Activated T-helper 1 cell treated with anti-CD3 and anti-CD28 coated beads, Interleukin-12 subunit alpha, Interleukin-12 subunit beta, Interleukin-2, Interleukin-4 antibody, amounts not matched to agents 30 ng/mL and 10 ng/mL and 1 ng/mL, durations not matched to agents 14 hours and 24 hours and 36 hours (primary cell): Measurements from ENCODE around the gene BLMH. TPM values are rescaled to one million over a fixed set of nuclear protein-coding genes. Genes with fewer than 3 reads are reported as not detected.

ENCODE experiments used
- DNase-seq: peaks from one replicate; pipeline ENCODE4 v3.0.0; 2021; ENCODE audit warnings: low spot score
- H3K27ac Mint-ChIP-seq: one replicate; pipeline ENCODE4 v1.8.0; 2021; ENCODE audit warnings: mild to moderate bottlenecking, mixed read lengths
- H3K27me3 Mint-ChIP-seq: one replicate; pipeline ENCODE4 v1.8.0; 2022; ENCODE audit warnings: mild to moderate bottlenecking, moderate library complexity, mixed read lengths; ENCODE audit not compliant: insufficient read depth
- H3K36me3 Mint-ChIP-seq: one replicate; pipeline ENCODE4 v1.8.0; 2021; ENCODE audit warnings: low read depth, mixed read lengths
- H3K4me1 Mint-ChIP-seq: one replicate; pipeline ENCODE4 v1.8.0; 2021; ENCODE audit warnings: low read depth, mixed read lengths
- H3K4me3 Mint-ChIP-seq: one replicate; pipeline ENCODE4 v1.8.0; 2021; ENCODE audit warnings: mild to moderate bottlenecking, moderate library complexity, mixed read lengths
- H3K9me3 Mint-ChIP-seq: one replicate; pipeline ENCODE4 v1.8.0; 2021; ENCODE audit warnings: mixed read lengths
- intact Hi-C: fragments of 100-400 bp; cut with micrococcal nuclease; formaldehyde crosslinking; loops from one replicate; pipeline ENCODE4 v1.15.1; 2024
- total RNA-seq: library from RNA; stranded (reverse); gene quantifications from 2 replicates; pipeline ENCODE4 v1.2.3, GENCODE V29; 2022

BLMH gene
- total RNA-seq, 1 donor from 2014 or later = 64.9 TPM

- intact Hi-C loops = no loop called here
These were observed 31.6 kb upstream of the BLMH start for GRCh38 chr17:30323262-30323894.

GRCh38 chr17:30321314-30321713, 29.6 kb upstream of the BLMH start:
- intact Hi-C loops = no loop called here
- DNase-seq = no peak
- Mint-ChIP-seq H3K36me3 (no peaks in the 10 kb centered on the region), H3K27me3 (peaks cover 21% of the 10 kb centered on the region), H3K4me1 (peaks cover 17% of the 10 kb centered on the region), H3K4me3 (no peak overlapping the region), H3K27ac (no peak overlapping the region), H3K9me3 (no peaks in the 10 kb centered on the region)

More at GRCh38 chr17:30323262-30323894, 31.6 kb upstream of the BLMH start:
- peaks cover 17% of the 10 kb centered on the region for H3K4me1 Mint-ChIP-seq
- DNase-seq = no peak
- H3K36me3 Mint-ChIP-seq = no peaks in the 10 kb centered on the region
- H3K27me3 Mint-ChIP-seq = peaks cover 15% of the 10 kb centered on the region
- H3K9me3 Mint-ChIP-seq = no peaks in the 10 kb centered on the region
- H3K27ac Mint-ChIP-seq = no peak overlapping the region
- no peak overlapping the region for H3K4me3 Mint-ChIP-seq

GRCh38 chr17:30318155-30318554, 26.4 kb upstream of the BLMH start:
- no peak overlapping the region for H3K27ac Mint-ChIP-seq
- H3K4me3 Mint-ChIP-seq = no peak overlapping the region
- H3K9me3 Mint-ChIP-seq = no peaks in the 10 kb centered on the region
- H3K4me1 Mint-ChIP-seq = peaks cover 3% of the 10 kb centered on the region
- no peak for DNase-seq
- H3K27me3 Mint-ChIP-seq = peaks cover 15% of the 10 kb centered on the region
- H3K36me3 Mint-ChIP-seq = no peaks in the 10 kb centered on the region
- intact Hi-C loops = no loop called here

GRCh38 chr17:30316736-30317135, 25.0 kb upstream of the BLMH start:
- no peak overlapping the region for H3K27ac Mint-ChIP-seq
- intact Hi-C loops = no loop called here
- no peaks in the 10 kb centered on the region for H3K9me3 Mint-ChIP-seq
- no peaks in the 10 kb centered on the region for H3K4me1 Mint-ChIP-seq
- H3K36me3 Mint-ChIP-seq = no peaks in the 10 kb centered on the region
- no peak for DNase-seq
- peaks cover 19% of the 10 kb centered on the region for H3K27me3 Mint-ChIP-seq
- H3K4me3 Mint-ChIP-seq = no peak overlapping the region

GRCh38 chr17:30315106-30315505, 23.4 kb upstream of the BLMH start:
- no peaks in the 10 kb centered on the region for H3K36me3 Mint-ChIP-seq
- no peak for DNase-seq
- no peaks in the 10 kb centered on the region for H3K4me1 Mint-ChIP-seq
- H3K4me3 Mint-ChIP-seq = no peak overlapping the region
- H3K27me3 Mint-ChIP-seq = peaks cover 19% of the 10 kb centered on the region
- H3K27ac Mint-ChIP-seq = no peak overlapping the region
- intact Hi-C loops = no loop called here
- no peaks in the 10 kb centered on the region for H3K9me3 Mint-ChIP-seq

GRCh38 chr17:30314474-30314873, 22.7 kb upstream of the BLMH start:
- intact Hi-C loops = no loop called here
- no peak overlapping the region for H3K4me3 Mint-ChIP-seq
- no peak for DNase-seq
- no peaks in the 10 kb centered on the region for H3K9me3 Mint-ChIP-seq
- no peaks in the 10 kb centered on the region for H3K4me1 Mint-ChIP-seq
- H3K36me3 Mint-ChIP-seq = no peaks in the 10 kb centered on the region
- H3K27ac Mint-ChIP-seq = no peak overlapping the region
- H3K27me3 Mint-ChIP-seq = peaks cover 19% of the 10 kb centered on the region

GRCh38 chr17:30312226-30312625, 20.5 kb upstream of the BLMH start:
- H3K27me3 Mint-ChIP-seq = peaks cover 21% of the 10 kb centered on the region
- no peaks in the 10 kb centered on the region for H3K4me1 Mint-ChIP-seq
- H3K9me3 Mint-ChIP-seq = no peaks in the 10 kb centered on the region
- no peak overlapping the region for H3K27ac Mint-ChIP-seq
- H3K4me3 Mint-ChIP-seq = no peak overlapping the region
- no peaks in the 10 kb centered on the region for H3K36me3 Mint-ChIP-seq
- no peak for DNase-seq
- intact Hi-C loops = no loop called here

GRCh38 chr17:30310562-30310961, 18.8 kb upstream of the BLMH start:
- Mint-ChIP-seq H3K4me1 (no peaks in the 10 kb centered on the region), H3K36me3 (no peaks in the 10 kb centered on the region), H3K4me3 (no peak overlapping the region), H3K27ac (no peak overlapping the region), H3K27me3 (peaks cover 12% of the 10 kb centered on the region), H3K9me3 (no peaks in the 10 kb centered on the region)
- intact Hi-C loops = no loop called here
- no peak for DNase-seq

- intact Hi-C loops = no loop called here
- Mint-ChIP-seq H3K9me3 (no peaks in the 10 kb centered on the region), H3K36me3 (no peaks in the 10 kb centered on the region), H3K4me1 (no peaks in the 10 kb centered on the region), H3K27me3 (peaks cover 11% of the 10 kb centered on the region), H3K27ac (no peak overlapping the region), H3K4me3 (no peak overlapping the region)
- no peak for DNase-seq
These were observed 17.8 kb upstream of the BLMH start for GRCh38 chr17:30309591-30309990.

GRCh38 chr17:30308406-30308805, 16.7 kb upstream of the BLMH start:
- Mint-ChIP-seq H3K9me3 (no peaks in the 10 kb centered on the region), H3K4me1 (no peaks in the 10 kb centered on the region), H3K4me3 (no peak overlapping the region), H3K27ac (no peak overlapping the region), H3K36me3 (no peaks in the 10 kb centered on the region), H3K27me3 (peaks cover 11% of the 10 kb centered on the region)
- DNase-seq = no peak
- intact Hi-C loops = no loop called here

- intact Hi-C loops = no loop called here
These were observed 13.0 kb upstream of the BLMH start for GRCh38 chr17:30304778-30305177.

GRCh38 chr17:30302241-30302640, 10.5 kb upstream of the BLMH start:
- Mint-ChIP-seq H3K4me3 (no peak overlapping the region), H3K27me3 (peaks cover 5% of the 10 kb centered on the region), H3K36me3 (no peaks in the 10 kb centered on the region), H3K4me1 (peaks cover 8% of the 10 kb centered on the region), H3K9me3 (no peaks in the 10 kb centered on the region), H3K27ac (no peak overlapping the region)
- intact Hi-C loops = no loop called here
- no peak for DNase-seq

More at GRCh38 chr17:30304778-30305177, 13.0 kb upstream of the BLMH start:
- DNase-seq = no peak
- no peaks in the 10 kb centered on the region for H3K9me3 Mint-ChIP-seq
- H3K4me3 Mint-ChIP-seq = no peak overlapping the region
- peaks cover 8% of the 10 kb centered on the region for H3K4me1 Mint-ChIP-seq
- no peaks in the 10 kb centered on the region for H3K36me3 Mint-ChIP-seq
- H3K27ac Mint-ChIP-seq = no peak overlapping the region
- H3K27me3 Mint-ChIP-seq = peaks cover 7% of the 10 kb centered on the region

GRCh38 chr17:30300818-30301217, 9.1 kb upstream of the BLMH start:
- H3K4me3 Mint-ChIP-seq = no peak overlapping the region
- no peak for DNase-seq
- H3K27ac Mint-ChIP-seq = no peak overlapping the region
- H3K4me1 Mint-ChIP-seq = peaks cover 8% of the 10 kb centered on the region
- no peaks in the 10 kb centered on the region for H3K36me3 Mint-ChIP-seq
- H3K9me3 Mint-ChIP-seq = no peaks in the 10 kb centered on the region
- H3K27me3 Mint-ChIP-seq = peaks cover 4% of the 10 kb centered on the region
- intact Hi-C loops = no loop called here

GRCh38 chr17:30299000-30299399, 7.3 kb upstream of the BLMH start:
- H3K9me3 Mint-ChIP-seq = no peaks in the 10 kb centered on the region
- intact Hi-C loops = no loop called here
- H3K4me1 Mint-ChIP-seq = peaks cover 8% of the 10 kb centered on the region
- no peak overlapping the region for H3K27ac Mint-ChIP-seq
- H3K36me3 Mint-ChIP-seq = no peaks in the 10 kb centered on the region
- H3K4me3 Mint-ChIP-seq = no peak overlapping the region
- DNase-seq = no peak
- H3K27me3 Mint-ChIP-seq = no peaks in the 10 kb centered on the region
